HG02852 (cell line): ENCODE results near the gene ANGPTL8.

ENCODE experiments used
- ATAC-seq: cut with Tn5 transposase; IDR thresholded peaks from one replicate; pipeline ENCODE4 v1.9.1; 2021; ENCODE audit warnings: mild to moderate bottlenecking, moderate library complexity; ENCODE audit not compliant: unreplicated experiment

The ANGPTL8 gene

DNA sequence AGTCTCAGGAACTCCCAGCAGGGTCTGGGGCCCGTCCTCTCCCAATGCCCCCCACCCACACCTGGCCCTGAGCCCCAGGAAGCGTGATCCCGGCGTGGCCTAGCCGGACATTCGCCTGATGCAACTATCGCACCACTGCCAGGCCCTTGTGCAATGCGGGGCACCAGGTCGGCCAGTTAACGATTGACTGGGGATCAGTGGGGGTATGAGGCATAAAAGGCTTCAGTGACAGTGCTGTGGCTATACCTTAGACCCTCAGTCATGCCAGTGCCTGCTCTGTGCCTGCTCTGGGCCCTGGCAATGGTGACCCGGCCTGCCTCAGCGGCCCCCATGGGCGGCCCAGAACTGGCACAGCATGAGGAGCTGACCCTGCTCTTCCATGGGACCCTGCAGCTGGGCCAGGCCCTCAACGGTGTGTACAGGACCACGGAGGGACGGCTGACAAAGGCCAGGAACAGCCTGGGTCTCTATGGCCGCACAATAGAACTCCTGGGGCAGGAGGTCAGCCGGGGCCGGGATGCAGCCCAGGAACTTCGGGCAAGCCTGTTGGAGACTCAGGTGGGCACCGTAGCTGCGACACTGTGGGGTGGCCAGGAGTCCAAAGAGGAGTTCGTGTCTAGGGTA, at the start of gene ANGPTL8:
TSS of gene ANGPTL8 (plus strand) at position 243 of the 624 bp plus-strand sequence. CDS start at position 262, 19 bp downstream.
- ATAC-seq, result no peak

DNA sequence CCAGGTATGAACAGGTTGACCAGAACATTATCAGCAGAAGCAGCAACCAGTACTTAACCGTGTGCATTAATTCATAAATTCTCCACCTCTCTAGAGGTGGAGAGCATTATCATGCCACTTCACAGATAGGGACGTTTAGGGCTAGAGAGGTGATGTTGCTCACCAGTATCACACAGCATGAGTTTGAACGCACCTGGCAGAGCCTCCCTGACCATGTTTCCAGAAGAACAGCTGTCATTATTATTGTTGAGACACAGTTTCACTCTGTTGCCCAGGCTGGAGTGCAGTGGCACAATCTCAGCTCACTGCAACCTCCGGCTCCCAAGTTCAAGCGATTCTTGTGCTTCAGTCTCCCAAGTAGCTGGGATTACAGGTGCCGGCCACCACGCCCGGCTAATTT, 48.9 kb upstream of the ANGPTL8 start:
- no peak for ATAC-seq

GRCh38 chr19:11191273-11191755, 48.1 kb upstream of the ANGPTL8 start:
- ATAC-seq, result no peak

- ATAC-seq, result no peak
These were observed 47.5 kb upstream of the ANGPTL8 start for GRCh38 chr19:11191934-11192333.

GRCh38 chr19:11192957-11193939, 46.2 kb upstream of the ANGPTL8 start:
- ATAC-seq, result no peak

DNA sequence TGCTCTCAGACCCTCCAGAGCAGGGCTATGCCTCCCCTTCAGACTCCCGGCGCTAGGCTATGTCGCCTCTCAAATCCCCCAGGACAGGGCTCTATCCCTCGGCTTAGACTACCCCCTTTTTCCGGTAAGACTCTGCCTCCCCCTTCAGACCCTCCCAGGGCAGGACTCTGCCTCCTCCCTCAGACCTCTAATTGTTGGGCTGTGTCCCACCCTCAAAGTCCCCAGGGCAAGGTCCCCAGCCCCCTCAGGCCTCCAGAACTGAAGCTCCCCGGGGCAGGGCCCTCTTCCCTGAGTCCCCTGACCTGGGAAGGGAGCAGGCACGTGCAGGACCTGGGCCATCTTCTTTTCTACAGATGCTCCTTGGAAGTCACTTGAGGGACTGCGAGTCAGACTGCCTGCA, 45.2 kb upstream of the ANGPTL8 start:
- no peak for ATAC-seq

- no peak for ATAC-seq
These were observed 44.5 kb upstream of the ANGPTL8 start for GRCh38 chr19:11194656-11195558.

- no peak for ATAC-seq
These were observed 43.7 kb upstream of the ANGPTL8 start for GRCh38 chr19:11195681-11196080.

GRCh38 chr19:11196406-11197287, 42.8 kb upstream of the ANGPTL8 start:
- no peak for ATAC-seq

- ATAC-seq, result peak; percentile 86
These were observed 41.9 kb upstream of the ANGPTL8 start, which contains the start of gene KANK2 for GRCh38 chr19:11197291-11198174. TSS of gene KANK2 (minus strand) at chr19:11197545. CDS start at chr19:11194511, 3,034 bp downstream.

- ATAC-seq, result no peak
These were observed 41.3 kb upstream of the ANGPTL8 start for GRCh38 chr19:11198175-11198534.

DNA sequence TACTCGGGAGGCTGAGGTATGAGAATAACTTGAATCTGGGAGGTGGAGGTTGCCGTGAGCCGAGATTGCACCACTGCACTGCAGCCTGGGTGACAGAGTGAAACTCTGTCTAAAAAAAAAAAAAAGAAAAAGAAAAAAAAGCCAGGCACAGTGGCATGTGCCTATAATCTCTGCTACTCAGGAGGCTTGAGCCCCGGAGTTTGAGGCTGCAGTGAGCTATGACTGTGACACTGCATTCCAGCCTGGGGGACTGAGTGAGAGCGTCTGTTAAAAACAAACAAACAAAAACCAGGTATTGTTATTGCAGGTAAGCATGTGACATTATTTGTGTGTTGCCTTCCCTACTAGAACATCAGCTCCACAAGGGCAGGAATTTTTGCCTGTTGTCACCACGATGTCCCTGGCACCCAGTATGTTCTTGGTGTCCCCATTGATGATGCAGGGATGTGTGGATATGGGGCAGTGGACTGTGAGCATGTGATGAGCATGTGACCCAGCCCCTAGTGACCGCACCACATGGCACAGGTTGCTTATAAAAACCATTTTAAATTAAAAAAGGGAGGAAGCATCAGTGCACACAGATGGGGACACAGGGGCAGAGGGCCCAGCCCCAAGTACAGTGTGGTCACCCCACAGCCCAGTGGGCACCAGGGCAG, 40.5 kb upstream of the ANGPTL8 start:
- no peak for ATAC-seq

- no peak for ATAC-seq
These were observed 39.9 kb upstream of the ANGPTL8 start for GRCh38 chr19:11199517-11199916.

- ATAC-seq, result no peak
These were observed 39.3 kb upstream of the ANGPTL8 start for GRCh38 chr19:11200015-11200574.

GRCh38 chr19:11200931-11201330, 38.5 kb upstream of the ANGPTL8 start:
- no peak for ATAC-seq

DNA sequence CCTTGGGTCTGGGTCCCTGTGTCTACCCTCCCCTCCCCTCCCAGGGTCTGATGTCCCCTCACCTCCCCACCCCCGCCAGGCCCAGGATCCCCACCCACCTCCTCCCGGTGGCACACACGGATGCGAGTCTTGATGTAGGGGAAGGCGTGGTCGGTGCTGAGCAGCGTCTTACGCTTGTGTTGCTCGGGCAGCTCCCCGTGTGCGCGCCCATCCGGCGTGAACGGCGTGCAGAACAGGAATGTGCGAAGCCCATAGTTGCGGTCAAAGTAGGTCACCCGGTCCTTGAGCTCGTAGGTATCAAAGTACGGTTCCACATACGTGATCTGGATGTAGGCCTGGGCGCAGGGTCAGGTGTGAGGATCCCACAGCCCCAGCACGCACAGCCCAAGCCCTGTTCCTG, 37.6 kb upstream of the ANGPTL8 start:
- ATAC-seq, result no peak

DNA sequence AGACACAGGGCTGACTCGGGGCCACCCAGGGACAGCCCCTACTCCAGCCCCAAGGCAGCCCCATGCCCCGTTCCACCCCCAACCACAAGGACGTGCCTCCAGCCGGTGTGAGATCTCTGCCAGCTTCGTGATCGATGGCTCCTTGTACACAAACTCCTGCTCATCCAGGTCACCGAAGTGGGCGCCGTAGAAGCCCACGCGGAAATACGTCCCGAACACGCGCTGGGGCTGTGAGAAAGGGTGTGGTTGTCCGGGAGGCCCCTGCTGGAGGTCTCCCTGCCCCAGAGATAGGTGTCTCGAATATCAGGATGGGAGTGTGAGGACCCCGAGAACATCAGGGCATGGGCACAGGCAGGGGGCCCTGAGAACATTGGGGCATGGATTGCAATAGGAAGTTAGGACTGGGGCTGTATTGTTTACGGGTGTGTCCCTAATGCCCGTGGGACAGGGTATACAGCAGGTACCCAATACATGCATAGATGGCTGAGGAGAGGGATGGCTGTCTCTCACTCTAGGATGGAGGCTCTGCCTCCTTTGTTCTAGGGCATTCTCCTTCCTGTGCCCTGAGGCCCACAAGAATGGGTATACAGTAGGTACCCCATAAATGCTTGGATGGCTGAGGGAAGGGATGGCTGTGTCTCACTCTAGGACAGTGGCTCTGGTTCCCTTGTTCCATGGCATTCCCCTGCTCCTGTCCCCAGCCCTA, 36.8 kb upstream of the ANGPTL8 start:
- no peak for ATAC-seq
